Brain pericyte (primary cell): ENCODE data around the gene SLC14A1.
"Not testable (repeated sequence)": the region's sequence is repeated elsewhere in the genome, so short reads cannot be mapped to it uniquely, and the experiment has no call there.

Experiments used
- DNase-seq: peaks from one replicate; pipeline ENCODE4 v3.0.0-alpha.2; 2012; ENCODE audit warnings: low read depth, low spot score

SLC14A1 gene

GRCh38 chr18:45757005-45757404, 33.0 kb downstream of the SLC14A1 start:
- DNase-seq: no peak

DNA sequence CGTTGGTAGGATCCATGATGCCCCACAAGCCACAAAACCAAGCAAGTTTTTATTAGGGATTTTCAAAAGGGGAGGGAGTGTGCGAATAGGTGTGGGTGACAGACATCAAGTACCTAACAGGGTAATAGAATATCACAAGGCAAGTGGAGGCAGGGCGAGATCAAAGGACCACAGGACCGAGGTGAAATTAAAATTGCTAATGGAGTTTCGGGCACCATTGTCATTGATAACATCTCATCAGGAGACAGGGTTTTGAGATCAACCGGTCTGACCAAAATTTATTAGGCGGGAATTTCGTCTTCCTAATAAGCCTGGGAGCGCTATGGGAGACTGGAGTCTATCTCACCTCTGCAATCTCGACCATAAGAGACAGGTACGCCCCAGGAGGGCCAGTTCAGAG, 33.7 kb downstream of the SLC14A1 start:
- DNase-seq: not testable (repeated sequence)

- no peak for DNase-seq
These were observed 36.6 kb downstream of the SLC14A1 start for GRCh38 chr18:45760462-45761036.

DNA sequence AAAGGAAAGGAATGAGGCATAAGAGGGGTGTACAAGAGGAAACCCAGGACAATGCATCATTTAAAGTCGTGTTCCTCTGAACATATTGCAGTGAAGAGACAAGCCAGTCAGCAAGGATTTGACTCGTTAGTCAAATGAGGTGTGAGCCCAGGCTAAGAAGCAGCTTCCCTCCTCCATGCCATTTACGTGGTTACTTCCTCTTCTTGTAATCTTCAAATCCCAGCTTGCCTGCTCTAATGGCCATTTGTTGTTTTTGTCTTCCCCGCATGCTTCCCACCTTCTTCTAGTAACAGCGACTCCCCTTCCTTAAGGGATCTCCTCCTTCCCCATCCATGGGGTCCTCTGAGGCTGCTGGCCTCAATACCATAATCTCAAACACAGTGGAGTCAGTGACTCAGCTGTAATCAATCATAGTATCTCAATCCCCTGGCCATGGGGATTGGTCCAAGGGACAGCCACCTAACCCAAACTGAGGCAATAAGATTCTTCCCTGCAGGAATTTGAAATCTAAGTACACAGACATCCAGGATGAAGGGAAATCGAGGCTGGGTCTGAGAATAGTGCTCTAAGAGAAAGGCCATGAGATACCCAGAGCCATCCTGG, 37.6 kb downstream of the SLC14A1 start:
- DNase-seq: no peak

- DNase-seq: no peak
These were observed 40.2 kb downstream of the SLC14A1 start for GRCh38 chr18:45764000-45764686.

DNA sequence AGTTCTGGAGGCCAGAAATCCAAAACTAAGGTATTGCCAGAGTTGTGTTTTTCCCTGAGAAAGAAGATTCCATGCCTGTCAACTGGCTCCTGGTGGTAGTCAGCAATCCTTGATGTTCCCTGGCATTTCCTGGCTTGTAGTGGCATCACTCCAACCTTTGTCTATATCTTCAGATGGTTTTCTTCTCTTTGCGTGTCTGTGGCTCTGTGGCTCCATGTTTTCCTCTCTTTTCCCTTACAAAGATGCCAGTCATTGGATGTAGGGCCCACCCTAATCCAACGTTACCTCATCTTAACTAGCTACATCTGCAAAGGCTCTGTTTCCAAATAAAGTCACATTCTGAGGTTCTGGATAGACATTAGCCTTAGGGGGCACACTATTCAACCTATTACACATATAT, 41.8 kb downstream of the SLC14A1 start:
- no peak for DNase-seq

DNA sequence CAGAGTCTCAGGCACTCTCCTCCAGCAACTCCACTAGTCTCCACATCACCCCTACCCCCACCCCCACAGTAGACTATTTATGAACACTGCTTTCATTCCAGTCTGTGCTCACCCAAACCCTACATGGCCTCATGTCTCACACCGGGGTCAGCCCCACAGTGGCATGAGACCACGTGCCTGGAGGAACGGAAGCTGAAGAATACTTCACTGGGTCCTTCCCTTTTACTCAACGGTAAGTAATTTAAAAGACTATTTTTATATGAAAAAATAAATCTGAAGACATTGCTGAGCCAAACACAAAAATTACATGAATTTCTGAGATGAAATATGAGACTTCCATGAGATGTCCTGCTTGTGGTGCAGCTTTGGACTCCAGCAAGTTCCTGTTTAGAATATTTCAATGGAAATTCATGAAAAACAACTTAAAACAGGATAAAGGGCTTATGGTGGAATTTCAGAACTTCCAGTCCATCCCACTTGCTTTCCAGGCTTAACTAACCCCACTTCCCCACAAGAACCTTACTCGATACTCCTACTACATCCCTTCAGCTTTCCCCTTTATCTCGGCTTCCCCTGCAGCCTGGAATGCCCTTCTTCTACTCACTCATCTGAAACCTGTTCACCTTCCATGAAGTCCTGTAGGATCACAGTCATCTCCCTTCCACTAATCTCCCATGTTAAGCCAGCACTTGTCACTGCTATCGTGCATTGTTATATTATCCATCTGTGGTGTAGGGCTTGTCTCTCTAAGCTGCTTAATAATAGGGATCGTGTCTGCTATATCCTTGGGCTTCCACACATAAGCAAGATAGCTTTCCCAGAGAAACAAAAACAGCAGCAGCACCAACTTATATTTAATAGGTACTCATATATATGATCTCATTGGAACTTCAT, 47.9 kb downstream of the SLC14A1 start:
- no peak for DNase-seq

DNA sequence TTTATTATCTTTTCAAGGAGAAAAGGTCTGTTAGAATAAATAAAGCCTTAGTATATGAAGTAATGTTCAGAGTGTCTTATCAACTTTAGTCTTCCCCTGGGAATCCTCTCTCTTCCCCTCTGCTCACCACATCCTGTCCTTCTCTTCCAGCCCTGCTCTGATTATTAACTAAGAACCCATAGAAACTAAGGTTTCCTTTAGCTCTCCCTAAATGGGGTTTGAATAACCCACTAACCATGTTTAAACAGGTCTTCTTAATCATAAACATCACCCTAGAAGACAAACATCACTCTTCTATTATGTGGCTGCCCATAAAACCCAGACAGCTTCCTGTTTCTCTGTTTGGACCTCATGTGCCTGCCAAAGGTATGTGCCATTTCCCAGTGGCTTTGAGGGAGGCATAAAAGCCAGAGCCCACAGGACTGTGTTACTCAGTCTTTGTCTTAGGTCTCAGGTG, 50.1 kb downstream of the SLC14A1 start:
- DNase-seq: no peak

DNA sequence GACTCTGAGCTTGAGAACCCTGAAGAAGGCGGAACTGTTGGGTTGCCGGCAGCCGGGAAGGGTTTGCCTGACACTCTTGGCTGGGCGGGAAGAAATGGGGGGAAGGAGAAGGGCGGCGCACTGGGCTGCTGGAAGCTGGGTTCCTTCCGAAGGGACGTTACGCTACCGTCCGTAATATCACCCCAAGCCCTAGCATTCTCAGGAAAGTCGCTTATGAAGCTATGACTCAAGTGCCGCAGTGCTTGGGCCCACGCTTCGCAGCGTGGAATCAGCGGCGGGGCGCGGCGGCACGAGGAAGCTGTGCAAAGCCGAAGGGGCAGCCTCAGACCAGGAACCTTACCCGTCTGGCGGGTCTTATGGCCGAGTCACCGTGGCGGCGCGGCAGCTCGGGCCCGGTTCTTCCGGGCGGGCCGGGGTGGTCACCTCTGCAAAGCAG, 51.3 kb downstream of the SLC14A1 start:
- peak; percentile 31 for DNase-seq

DNA sequence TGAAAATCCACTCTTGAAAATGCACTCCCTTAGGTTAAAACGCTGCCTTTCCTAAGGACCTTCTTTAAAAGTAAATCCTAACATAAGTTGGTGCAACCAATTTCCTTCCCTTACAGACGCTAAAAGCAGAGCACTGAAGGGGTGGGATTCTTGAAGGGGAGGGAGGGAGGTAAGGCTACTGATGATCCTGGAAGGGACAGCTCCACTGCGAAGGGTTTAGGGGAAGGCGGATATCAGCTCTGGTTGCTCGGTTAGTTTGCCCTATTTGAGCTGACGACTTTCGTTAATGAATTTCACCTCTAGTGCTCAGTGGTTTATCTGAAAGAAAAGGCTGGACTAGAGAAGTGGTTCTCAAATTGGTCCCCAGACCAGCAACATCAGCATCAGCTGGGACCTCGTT, 51.8 kb downstream of the SLC14A1 start:
- no peak for DNase-seq

- DNase-seq: no peak
These were observed 53.4 kb downstream of the SLC14A1 start for GRCh38 chr18:45777393-45777792.

DNA sequence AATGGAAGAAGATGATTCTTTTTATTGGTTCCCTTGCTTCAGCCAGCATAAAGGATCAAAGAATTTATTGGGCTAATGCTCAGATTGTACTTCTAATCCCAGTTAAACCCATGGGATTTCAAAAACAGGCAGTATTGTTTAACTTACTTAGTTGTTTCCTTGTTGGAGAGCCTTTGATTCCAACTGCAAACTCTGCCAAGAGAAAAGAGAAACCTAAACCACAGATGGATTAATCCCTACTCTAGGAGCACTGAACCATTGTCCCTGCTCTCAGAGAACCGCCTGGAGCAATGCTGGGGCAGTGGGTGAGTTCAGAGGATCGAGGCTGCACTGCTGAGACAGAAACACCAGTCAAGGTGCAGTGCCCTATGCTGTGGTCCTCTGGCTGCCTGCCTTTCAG, 56.6 kb downstream of the SLC14A1 start:
- no peak for DNase-seq

DNA sequence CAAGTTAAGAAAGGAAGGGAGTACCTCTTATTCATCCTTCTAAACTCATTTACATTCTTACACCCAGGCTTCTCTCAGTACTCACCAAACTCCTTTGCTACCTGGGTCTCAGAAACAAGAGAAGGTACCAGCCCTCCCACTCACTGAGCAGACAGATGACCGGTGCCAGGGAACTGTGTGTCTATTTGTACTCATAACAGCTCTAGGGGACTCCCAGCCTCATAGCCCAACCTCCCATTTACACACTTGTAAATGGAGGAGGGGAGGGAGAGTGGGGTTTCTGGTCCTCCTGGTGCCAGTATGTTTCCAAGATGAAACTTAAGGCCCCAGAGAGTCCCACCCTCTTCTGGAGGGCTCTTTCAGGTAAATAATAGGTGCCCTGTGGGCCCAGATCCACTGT, 58.7 kb downstream of the SLC14A1 start:
- no peak for DNase-seq

DNA sequence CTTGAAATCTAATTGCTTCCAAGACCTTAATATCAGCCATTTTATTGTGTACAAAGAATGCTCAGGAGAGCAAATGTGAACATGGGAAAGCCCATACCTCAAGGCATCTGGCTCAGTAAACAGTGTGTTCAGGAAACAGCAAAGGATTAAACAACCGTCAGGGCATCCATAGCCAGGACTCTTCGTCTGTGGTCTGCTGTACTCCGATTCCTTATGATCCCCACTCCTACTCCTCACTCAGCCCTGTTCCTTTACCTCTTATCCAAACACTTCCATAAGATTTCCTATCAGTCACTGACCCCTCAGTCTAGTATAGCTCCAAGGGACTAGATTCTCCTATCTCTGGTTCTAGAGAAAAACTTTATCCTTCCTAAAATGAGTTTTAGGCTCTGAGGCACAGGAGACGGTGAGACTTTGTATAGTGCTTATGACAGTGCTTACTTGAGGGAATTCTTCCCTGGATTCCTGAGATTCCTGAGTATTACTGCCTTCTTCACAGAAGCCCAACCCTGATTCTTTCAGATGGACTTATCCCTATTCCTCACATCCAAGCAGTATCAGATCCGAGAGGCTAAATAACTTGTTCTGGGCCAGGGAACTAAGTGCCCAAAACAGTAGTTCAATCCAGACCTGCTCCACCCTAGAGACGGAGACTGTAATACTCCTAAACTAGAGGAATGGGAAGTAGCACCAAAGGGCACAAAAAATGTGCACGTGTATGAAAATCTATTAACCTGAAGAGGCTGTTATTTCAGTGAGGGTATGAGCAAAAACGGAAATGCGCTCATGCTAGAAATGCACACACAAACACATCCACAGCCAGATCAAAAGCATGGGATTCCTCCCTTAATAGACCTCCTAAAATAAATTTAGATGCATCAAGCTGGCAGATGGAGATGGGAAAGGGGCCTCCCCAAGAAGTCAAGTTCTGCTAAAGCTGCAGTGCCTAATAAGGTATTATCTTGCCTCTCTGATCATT, 59.4 kb downstream of the SLC14A1 start:
- no peak for DNase-seq

DNA sequence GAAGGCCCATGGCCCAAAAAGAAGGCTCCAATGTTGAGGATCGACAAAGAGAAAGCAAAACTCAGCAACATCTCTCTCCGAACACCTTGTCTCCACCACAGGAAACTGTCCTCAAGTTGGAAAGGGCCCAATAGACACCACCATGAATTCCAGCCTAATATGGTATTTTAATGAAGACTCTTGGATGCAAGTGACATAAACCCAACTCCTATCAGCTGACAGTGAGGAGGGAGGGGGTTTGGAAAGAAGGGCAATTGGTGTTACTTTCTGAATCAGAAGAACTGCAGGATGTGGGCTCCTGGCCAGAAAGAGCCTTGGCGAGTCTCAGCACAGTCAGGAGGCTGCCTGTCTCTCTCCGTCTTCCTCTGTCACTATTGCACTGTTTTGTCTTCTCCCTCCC, 61.2 kb downstream of the SLC14A1 start:
- no peak for DNase-seq

DNA sequence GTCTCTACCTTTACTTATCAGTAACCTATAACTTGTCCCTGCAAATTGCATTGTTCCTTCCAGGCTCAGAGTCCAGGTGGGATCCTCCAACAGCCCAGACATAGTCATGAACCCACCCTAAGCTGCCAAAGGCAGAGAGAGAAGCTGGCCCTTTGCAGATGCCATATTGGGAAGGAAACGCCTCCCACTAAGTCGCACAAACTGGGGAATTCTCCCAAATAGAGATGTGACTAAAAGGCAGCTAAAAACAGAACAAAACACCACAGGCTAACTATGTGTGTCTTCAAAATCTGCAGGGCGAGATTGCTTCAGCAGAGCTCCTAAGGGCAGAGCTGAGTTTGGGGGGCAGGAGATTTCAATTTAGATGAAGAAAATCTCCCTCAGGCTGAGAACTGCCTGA, 63.0 kb downstream of the SLC14A1 start:
- no peak for DNase-seq

- no peak for DNase-seq
These were observed 63.4 kb downstream of the SLC14A1 start for GRCh38 chr18:45787346-45787745.

GRCh38 chr18:45788861-45789260, 64.9 kb downstream of the SLC14A1 start:
- no peak for DNase-seq

GRCh38 chr18:45792506-45793263, 68.7 kb downstream of the SLC14A1 start:
- DNase-seq: no peak
